Measurements from ENCODE around the gene SLC27A3.

Gene SLC27A3

GRCh38 chr1:153767519-153767918 is 7.7 kb upstream of the SLC27A3 start:
- Histone ChIP-seq H3K4me1 (peaks cover 6% of the 10 kb centered on the region), H3K9me3 (no peaks in the 10 kb centered on the region), H3K36me3 (peaks cover 39% of the 10 kb centered on the region), H3K27me3 (no peaks in the 10 kb centered on the region), H3K4me3 (ENCODE audit: low read depth, low read length) (no peak overlapping the region)
- DNase-seq, result no peak
- TF ChIP-seq CTCF (IDR thresholded peaks at IDR 0.05; ENCODE audit: low read depth, low read length), result no peak

GRCh38 chr1:153768316-153769181 is 6.7 kb upstream of the SLC27A3 start:
- H3K36me3 ChIP-seq, result peaks cover 33% of the 10 kb centered on the region
- no peak for TF ChIP-seq CTCF (IDR thresholded peaks at IDR 0.05; ENCODE audit: low read depth, low read length)

GRCh38 chr1:153769221-153769620 is 6.0 kb upstream of the SLC27A3 start:
- DNase-seq, result no peak
- H3K4me3 ChIP-seq (ENCODE audit: low read depth, low read length), result no peak overlapping the region
- TF ChIP-seq CTCF (IDR thresholded peaks at IDR 0.05; ENCODE audit: low read depth, low read length), result no peak
- no peaks in the 10 kb centered on the region for H3K9me3 ChIP-seq
- peaks cover 6% of the 10 kb centered on the region for H3K4me1 ChIP-seq
- peaks cover 28% of the 10 kb centered on the region for H3K36me3 ChIP-seq
- no peaks in the 10 kb centered on the region for H3K27me3 ChIP-seq

More at GRCh38 chr1:153768316-153769181, 6.7 kb upstream of the SLC27A3 start:
- no peak overlapping the region for H3K4me3 ChIP-seq (ENCODE audit: low read depth, low read length)
- H3K27me3 ChIP-seq, result no peaks in the 10 kb centered on the region
- H3K4me1 ChIP-seq, result peaks cover 6% of the 10 kb centered on the region
- no peak for DNase-seq
- no peaks in the 10 kb centered on the region for H3K9me3 ChIP-seq

- Histone ChIP-seq H3K4me3 (ENCODE audit: low read depth, low read length) (no peak overlapping the region), H3K9me3 (no peaks in the 10 kb centered on the region), H3K4me1 (peaks cover 6% of the 10 kb centered on the region), H3K27me3 (no peaks in the 10 kb centered on the region), H3K36me3 (peaks cover 20% of the 10 kb centered on the region)
- TF ChIP-seq CTCF (IDR thresholded peaks at IDR 0.05; ENCODE audit: low read depth, low read length), result no peak
- peak; percentile 22 for DNase-seq
Measured at GRCh38 chr1:153770797-153771196, 4.4 kb upstream of the SLC27A3 start.

- H3K27me3 ChIP-seq, result no peaks in the 10 kb centered on the region
- H3K36me3 ChIP-seq, result peaks cover 20% of the 10 kb centered on the region
- H3K4me1 ChIP-seq, result peaks cover 6% of the 10 kb centered on the region
- TF ChIP-seq CTCF (IDR thresholded peaks at IDR 0.05; ENCODE audit: low read depth, low read length), result no peak
- no peak for DNase-seq
- H3K9me3 ChIP-seq, result no peaks in the 10 kb centered on the region
- H3K4me3 ChIP-seq (ENCODE audit: low read depth, low read length), result no peak overlapping the region
Measured at GRCh38 chr1:153771261-153771660, 3.9 kb upstream of the SLC27A3 start.
